GM19438 (cell line): ENCODE data around the gene OPA3.
"Not testable (repeated sequence)": the region's sequence is repeated elsewhere in the genome, so short reads cannot be mapped to it uniquely, and the experiment has no call there.

Source experiments
- ATAC-seq: cut with Tn5 transposase; IDR thresholded peaks from one replicate; pipeline ENCODE4 v1.9.1; 2021; ENCODE audit warnings: low read depth; ENCODE audit not compliant: unreplicated experiment

Gene OPA3

DNA sequence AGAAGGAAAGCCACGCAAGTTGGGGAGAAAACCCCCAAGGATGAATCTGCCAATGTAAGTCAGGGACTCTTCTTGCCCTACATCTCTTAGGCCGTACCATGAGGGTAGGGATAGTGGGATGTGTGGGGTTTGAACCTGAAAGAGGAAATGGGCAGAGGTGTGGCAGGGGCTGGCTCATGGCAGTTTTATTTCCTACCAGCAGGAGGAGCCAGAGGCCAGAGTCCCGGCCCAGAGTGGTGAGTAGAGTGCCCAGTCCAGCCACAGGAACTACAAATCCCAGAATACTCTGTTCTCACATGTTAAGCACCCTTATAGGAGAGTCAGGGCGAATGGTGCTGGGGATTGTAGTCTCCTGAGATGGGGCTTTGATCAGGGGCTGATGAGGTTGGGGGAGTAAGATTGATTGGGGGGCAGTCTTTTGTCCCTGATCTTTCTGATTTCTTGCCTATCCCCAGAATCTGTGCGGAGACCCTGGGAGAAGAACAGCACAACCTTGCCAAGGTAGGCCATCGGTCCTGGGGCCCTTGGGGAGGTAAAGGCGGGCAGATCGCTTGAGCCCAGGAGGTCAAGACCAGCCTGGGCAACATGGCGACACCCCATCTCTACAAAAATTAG, 60.9 kb downstream of the OPA3 start:
- peak; percentile 73 for ATAC-seq

DNA sequence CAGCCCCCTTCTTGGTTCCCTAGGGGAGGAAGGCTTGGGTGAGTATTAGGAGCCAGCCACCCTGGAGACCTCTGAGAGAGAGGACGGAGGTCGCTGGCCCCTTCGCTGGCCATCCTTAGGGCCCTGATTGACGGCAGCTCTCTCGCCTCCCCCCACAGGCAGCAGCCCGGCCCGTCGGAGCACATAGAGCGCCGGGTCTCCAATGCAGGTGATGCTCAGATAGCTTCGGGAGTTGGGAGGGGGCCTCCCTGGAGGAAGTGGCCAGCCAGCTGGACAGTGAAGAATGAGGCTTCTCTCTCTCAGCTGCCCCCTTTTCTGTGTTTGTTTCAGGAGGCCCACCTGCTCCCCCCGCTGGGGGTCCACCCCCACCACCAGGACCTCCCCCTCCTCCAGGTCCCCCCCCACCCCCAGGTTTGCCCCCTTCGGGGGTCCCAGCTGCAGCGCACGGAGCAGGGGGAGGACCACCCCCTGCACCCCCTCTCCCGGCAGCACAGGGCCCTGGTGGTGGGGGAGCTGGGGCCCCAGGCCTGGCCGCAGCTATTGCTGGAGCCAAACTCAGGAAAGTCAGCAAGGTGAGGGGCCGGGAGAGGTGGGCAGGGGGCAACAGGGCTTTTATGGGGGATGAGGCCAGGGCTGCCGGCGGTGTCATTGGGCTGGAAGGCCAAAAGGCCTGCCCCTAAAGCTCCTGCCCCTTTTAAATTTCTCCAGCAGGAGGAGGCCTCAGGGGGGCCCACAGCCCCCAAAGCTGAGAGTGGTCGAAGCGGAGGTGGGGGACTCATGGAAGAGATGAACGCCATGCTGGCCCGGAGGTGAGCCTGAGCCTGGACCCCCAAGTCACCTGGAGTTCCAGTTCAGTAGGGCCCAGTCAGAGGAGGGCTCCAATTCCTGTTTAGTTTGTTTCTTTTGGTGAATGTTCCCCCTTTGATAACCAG, 62.3 kb downstream of the OPA3 start:
- ATAC-seq: no peak

DNA sequence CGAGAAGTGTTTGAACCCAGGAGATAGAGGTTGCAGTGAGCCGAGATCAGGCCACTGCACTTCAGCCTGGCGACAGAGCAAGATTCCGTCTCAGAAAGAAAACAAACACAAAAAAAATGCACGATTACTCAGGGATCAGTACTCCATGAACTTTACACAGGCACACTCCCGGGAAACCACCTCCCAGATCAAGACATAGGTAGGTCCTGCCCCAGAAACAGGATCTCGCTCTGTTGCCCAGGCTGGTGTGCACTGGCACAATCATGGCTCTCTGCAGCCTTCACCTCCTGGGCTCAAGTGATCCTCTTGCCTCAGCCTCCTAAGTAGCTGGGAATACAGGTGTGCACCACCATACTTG, 66.2 kb downstream of the OPA3 start:
- ATAC-seq: no peak

DNA sequence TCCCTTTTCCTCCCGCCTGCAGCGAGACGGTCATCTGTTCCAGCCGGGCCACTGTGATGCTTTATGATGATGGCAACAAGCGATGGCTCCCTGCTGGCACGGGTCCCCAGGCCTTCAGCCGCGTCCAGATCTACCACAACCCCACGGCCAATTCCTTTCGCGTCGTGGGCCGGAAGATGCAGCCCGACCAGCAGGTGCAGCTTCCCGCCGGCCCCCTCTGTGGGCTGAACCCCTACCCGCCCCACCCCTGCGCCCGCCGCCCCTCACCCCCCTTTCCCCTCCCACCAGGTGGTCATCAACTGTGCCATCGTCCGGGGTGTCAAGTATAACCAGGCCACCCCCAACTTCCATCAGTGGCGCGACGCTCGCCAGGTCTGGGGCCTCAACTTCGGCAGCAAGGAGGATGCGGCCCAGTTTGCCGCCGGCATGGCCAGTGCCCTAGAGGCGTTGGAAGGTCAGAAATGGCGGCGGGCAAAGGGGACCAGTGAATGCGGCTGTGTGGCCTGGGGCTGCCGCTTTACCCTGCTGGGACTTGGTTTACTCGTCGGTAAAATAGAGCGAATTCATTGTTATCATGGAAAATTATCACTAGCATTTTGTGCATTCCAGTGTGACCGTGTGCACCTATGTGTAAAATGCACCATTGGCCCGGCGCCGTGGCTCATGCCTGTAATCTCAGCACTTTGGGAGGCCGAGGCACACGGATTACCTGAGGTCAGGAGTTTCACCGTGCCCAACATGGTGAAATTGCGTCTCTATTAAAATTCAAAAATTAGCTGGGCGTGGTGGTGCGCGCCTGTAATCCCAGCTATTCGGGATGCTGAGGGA, 66.7 kb downstream of the OPA3 start:
- no peak for ATAC-seq

DNA sequence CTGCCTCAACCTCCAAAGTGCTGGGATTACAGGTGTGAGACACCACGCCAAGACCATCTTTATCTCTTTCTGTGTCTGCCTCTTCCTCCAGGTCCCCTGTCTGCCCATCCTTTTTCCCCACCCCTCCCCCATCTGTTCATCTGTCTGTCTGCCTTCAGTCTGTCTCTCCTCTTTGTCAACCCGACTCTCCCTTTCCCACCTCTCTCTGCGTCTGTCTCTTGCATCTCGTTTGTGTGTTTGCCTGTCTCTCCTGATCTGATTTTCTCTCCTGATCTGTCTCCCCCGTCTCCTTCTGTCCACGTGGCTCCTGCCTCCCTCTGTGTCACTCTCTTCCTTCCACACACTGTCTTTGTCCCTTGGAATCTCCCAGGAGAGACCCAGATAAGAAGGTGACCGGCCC, 67.4 kb downstream of the OPA3 start:
- no peak for ATAC-seq

DNA sequence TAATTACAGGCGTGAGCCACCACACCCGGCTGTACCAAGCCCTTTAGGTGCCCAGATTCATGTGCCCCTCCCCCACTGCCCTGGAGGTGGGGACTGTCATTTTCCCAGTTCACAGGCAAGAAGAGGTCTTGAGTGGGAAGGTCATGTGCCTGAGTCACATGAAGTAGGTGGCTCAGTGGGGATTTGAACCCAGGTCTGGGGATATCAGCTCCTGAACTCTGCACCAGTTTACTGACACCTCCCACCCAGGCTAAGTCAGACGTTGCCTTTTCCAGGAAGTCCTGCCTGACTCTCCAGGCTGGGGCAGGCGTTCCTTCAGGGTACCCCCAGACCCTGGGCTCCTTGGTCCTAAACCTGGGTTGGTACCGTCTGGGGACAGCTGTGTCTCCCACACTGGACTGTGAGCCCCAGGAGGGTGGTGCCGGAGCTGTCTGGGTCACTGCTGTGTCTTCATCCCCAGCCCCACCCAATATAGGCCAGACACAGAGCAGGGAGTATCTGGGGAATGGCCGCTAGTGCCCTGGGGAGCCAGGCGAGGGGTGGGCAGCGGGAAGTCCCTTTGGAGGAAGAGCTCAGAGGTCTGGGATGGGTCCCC, 68.7 kb downstream of the OPA3 start:
- ATAC-seq: no peak

DNA sequence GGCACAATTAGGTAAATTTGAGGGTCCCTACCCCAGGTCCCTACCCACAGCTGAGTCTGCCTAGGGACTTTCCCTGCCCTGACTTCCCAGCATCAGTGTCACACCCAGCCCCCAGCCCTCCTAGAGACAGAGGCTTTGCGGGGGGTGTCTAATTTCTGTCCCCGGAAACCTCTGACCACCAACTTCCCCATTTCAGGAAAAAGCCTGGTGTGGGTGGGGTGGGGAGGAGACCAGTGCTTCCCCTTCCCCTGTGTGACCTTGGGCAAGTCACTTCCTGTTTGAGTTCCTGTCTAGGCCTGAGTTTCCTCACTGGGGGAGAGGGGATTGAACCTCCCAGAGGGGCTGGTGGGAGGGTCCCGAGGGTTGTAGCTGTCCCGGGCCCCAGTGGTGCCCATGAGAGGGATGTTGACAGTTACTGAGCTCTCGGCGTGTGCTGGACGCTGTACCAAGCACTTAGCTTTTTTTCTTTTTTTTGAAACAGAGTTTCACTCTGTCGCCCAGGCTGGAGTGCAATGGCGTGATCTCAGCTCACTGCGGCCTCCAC, 69.4 kb downstream of the OPA3 start:
- ATAC-seq: no peak

DNA sequence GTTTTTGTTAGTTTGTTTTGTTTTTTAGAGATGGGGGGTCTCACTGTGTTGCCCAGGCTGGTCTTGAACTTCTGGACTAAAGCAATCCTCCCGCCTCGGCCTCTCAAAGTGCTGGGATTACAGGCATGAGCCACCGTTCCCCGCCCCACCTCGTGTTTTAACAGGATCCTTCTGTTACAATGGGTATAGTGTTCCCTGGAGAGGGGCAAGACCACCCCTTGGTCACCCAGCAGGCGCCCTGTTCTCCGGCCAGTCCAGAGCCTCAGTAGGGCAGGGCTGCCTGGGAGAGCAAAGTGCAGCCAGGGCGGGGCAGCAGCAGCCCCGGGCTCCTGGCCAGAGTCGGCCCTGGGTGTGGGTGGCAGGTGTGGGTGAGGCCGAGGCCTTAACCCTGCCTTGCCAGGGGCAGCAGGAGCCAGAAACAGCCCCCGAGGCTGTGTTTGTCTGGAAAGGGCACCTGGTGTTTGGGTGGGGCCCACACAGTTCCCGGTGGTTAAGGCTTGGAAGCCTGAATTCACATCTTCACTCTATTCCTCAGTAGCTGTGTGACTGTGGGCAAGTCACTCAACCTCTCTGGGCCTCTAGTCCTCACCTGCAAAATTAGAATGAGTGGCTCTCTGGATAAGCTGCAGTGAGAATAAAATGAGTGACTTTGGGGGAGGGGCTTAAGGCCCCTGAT, 70.1 kb downstream of the OPA3 start:
- ATAC-seq: no peak

DNA sequence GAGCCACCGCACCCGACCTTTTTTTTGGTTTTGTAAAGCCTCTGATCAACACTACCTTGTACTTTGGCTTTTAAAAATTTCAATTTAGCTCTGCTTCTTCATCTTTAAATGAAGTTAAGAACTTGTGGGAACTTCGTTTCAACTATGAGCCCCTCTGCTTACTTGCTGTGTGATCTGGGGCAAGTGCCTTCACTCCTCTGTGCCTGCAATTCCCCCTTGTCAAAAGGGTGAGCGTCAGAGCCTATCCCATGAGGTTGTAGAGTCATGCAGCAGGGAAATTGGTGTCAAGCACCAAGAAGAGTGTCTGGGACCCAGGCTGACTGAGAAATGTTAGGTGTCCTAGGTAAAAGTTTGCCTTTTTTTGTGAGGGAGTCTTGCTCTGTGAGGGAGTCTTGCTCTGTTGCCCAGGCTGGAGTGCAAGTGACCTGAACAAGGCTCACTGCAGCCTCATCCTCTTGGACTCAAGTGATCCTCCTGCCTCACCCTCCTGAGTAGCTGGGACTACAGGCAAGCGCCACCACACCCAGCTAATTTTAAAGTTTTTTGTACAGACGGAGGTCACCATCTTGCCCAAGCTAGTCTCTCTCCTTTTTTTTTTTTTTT, 71.6 kb downstream of the OPA3 start:
- ATAC-seq: no peak

DNA sequence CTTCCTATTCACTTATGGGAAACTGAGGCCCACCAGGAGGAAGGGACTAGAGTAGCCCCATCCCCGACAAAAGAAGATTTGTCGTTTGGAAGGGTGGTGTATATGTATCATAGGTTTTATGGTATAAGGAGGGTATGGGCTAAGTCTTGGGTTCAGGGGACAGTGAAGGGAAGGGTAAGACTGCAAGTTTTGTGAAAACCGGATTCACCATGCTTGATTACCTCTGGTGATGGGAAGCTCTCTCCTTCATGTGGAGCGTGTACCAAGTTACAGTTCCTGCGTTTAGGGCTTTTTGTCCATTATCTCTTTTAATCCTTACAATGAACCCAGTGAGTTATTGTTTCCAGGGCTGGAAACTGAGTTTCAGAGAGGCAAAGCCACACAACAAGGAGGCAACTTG, 73.5 kb downstream of the OPA3 start:
- ATAC-seq: no peak

DNA sequence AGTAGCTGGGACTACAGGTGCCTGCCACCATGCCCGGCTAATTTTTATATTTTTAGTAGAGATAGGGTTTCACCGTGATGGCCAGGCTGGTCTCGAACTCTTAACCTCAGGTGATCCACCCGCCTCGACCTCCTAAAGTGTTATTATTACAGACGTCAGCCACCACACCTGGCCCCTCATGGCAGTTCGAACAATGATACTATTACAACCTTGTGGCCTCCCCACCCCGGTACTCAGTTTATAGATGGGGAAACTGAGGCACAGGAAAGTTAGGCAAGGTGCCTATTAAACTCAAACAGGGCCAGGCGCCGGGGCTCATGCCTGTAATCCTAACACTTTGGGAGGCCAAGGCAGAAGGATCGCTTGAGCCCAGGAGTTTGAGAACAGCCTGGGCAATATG, 74.2 kb downstream of the OPA3 start:
- ATAC-seq: not testable (repeated sequence)

DNA sequence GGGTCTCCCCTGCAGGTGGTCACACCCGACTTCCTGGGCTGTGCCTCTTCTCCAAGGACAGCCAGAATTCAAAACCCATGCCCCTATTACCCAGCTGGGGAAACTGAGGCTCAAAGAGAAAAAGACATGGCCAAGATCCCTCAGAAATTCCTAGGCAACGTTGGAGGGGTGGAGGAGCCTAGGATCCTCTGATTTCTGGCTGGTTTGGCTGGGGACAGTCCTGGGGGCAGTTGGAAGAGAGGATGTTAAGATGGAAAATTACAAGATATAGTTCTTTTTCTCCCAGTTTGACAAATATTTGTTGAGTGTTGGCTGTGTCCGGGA, 74.9 kb downstream of the OPA3 start:
- no peak for ATAC-seq

DNA sequence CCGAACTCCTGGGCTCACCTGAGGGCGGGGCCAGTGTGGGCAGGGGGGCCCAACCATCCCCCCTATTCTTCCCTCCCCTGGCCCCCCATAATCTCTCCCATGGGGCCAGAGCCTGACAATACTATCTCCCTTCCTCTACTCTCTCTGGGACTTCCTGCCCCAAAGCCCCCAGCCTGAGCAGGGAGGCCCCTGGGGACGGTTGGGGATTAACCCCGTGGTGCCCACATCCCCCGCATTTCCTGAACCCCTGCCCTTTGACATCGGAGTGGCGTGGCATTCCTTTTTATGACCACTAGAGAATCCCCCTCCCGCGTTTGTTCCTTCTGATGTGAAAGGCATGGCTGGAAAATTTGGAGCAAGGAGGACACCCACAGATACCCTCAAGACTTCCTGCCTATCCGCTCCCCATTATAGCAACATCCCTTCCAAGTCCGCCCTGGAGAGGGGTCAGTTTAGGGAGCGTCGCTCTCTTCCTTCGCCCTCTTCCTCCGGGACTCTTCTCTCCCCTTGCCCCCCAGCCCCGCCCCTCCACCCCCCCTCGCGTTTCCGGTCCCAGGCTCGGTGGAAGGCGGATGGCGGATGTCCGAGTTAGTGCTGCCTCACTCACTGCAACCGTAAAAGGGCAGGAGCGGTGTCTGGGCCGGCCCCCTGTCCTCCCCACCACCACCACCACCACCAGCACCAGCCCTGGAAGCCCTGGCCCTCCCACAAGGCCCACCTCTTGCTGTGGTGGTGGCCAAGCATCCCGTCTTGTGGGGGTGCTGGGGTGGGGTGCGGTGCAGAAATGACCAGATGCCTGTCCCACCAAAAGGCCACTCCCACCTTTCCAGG, 75.5 kb downstream of the OPA3 start:
- no peak for ATAC-seq

DNA sequence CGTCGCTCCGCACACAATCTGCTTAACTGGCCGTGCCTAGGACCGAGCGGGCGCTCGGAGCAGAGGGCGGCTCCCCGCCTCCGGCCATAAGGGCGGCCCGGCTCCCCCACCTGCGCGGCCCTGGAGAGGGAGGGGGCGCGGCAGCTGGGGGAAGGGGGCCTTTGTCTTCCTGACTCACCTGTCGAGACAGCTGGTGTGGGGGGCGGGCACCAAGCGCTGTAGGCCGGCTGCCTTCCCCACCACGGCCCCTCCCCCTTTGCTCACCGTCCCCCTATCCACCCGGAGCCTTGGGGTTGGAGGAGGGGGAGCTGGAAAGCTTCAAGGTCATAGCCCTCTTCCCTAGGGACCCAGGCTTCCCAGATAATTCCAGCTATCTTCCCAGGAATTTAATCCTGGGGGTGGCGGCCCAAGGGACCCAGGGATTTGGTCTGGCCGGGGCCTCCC, 76.2 kb downstream of the OPA3 start:
- no peak for ATAC-seq

DNA sequence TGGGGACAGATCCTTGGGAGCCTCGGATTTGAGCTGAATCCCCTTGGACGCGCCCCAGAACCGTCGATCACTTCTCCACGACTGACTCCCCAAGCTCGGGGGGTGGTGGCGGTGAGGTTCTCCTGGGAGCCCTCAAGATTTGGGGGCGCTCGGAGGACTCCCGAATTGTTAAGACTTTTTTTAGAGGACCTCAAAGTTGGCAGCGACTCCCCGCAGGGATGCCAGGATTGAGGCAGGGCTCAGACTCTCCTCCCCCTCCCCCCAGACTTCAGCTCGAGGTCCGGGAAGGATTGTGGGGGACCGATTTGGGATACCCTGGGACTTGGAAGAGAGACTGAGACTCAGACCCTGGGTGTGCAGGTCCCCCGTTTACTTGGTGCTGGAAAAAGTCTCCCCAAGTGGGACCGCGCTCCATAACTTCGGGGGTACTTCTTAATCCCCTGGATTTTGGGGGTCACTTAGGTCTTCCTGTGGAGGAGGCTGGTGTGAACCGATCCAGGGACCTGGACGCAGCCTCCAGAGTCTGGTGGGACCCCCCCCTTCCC, 76.7 kb downstream of the OPA3 start:
- no peak for ATAC-seq

DNA sequence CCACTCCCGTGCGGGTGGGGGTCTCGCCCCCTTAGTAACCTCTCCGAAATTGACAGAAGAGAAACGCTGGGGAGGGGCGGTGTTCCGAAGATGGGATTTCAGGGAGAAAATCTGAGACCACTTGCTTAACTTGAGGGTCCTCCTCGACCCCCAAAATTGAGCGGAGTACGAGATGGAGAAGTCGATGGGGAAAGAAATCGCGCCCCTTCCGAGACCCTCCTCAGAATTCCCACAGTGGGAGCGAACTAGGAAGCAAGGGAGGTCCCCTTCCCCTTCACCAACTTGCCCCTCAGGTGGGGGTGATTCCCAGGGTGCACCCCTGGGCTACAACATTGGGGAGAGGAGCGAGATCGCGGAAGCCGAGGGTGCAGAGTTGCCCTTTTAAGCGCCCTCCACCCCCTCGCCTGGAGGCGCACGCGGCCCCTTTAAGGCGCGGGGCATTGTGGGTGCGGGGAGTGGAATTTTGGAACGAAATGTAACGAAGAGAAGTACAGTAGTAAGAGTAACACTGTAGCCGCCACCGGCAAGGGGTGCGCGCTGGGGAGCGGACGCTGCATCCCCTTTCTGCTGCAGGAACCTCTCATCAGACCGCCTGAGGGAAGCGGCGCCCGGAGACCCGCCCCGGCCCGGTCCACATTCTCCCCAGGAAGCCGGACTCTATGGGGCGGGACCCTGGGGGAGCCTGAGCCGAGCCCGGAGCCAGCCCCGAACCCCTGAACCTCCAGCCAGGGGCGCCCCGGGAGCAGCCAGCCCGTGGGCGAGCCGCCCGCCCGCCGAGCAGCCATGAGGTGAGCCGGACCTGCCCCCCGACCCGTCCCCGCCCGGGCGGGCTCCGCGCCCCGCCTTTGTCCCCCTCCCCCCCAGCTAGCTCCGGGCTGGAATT, 77.4 kb downstream of the OPA3 start, which contains the start of gene VASP:
VASP (plus strand) TSS at position 491 of the 883 bp plus-strand sequence; CDS start at position 784, 293 bp downstream.
- ATAC-seq: peak; percentile 37

DNA sequence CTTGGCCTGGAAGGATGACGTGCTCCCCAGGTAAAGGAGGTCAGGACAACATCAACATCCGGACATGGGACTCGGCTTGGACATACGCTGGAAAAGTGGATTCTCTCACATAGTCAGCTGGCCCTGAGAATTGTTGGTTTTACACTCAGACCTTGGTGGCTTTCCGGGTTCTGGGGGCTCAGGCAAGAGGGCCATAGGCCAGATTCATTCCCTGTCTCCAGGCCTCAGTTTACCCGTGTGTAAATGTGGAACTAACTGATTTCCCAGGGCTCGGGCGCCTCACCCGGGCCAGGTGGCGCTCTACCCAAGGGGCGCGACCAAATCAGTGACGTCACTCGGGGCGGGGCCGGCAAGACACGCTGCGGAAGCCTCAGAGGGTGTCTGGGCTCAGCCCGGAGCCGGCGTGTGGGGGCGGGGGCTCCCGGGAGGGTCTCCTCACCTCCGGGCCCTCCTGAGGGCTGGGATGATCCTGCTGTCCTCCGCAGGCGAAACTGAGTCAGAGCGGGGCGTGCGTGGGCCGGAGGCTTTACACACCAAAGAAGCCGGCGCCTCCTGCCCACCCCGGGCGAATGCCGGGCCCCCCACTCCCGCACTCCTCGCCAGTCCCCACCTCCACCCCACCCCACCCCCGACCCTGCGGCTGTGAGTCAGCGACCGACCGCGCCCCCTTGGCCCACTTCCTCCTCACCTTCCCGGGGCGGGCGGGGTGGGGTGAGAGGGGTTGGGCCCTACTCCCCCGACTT, 78.2 kb downstream of the OPA3 start:
- ATAC-seq: peak; percentile 46
